PC-9 (cell line): ENCODE data around the gene ELP4.

Source experiments
- CTCF ChIP-seq: fragments of 200-600 bp; sonication (generic); conservative IDR thresholded peaks from 2 replicates; pipeline ENCODE4 v1.6.1; 2017; ENCODE audit warnings: mixed run types, antibody characterized with exemption, mild to moderate bottlenecking, moderate library complexity
- EZH2 ChIP-seq: fragments of 200-600 bp; sonication (generic); IDR thresholded peaks from 2 replicates; pipeline ENCODE4 v1.8.0; 2017; ENCODE audit warnings: antibody characterized with exemption, low read depth

GRCh38 chr11:31720671-31721365 lies 211.3 kb downstream of the ELP4 start:
- TF ChIP-seq CTCF (no peak), EZH2 (no peak)
